A673 (cell line): ENCODE data around the gene MYPN.

ENCODE experiments used
- EZH2 ChIP-seq: fragments of 200-600 bp; sonication (generic); IDR thresholded peaks from 2 replicates; pipeline ENCODE4 v1.6.1; 2017; ENCODE audit warnings: borderline replicate concordance, low read depth, mild to moderate bottlenecking, mixed read lengths, antibody characterized with exemption, low read length; ENCODE audit not compliant: poor library complexity, severe bottlenecking
- TF ChIP-seq, protein P1 (sequence below): fragments of 300-800, 200-600 bp; sonication (generic); conservative IDR thresholded peaks from 2 replicates; pipeline ENCODE4 v1.5.1; 2017; ENCODE audit warnings: low read depth, mild to moderate bottlenecking, antibody characterized with exemption, low read length, moderate library complexity, mixed read lengths

DNA sequence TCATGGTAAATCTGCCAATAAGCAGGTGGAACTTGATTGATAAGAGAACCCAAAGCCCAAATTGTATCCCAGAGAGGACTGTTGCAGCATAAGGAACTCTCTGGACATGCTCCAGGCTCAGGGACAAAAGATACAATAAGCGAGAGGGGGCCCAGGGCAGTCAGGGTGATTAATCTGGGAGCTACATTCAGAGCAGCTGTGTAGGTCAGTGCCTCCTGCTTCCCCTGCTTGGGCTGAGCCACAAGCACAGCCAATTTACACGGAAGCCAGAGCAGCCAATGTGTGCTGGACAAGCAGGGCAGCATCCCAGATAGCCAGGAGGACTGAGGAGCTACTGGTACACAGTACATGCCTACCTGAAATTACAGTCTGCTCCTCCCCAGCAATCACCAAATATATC is 24.2 kb downstream of the MYPN start:
- TF ChIP-seq, protein P1, sequence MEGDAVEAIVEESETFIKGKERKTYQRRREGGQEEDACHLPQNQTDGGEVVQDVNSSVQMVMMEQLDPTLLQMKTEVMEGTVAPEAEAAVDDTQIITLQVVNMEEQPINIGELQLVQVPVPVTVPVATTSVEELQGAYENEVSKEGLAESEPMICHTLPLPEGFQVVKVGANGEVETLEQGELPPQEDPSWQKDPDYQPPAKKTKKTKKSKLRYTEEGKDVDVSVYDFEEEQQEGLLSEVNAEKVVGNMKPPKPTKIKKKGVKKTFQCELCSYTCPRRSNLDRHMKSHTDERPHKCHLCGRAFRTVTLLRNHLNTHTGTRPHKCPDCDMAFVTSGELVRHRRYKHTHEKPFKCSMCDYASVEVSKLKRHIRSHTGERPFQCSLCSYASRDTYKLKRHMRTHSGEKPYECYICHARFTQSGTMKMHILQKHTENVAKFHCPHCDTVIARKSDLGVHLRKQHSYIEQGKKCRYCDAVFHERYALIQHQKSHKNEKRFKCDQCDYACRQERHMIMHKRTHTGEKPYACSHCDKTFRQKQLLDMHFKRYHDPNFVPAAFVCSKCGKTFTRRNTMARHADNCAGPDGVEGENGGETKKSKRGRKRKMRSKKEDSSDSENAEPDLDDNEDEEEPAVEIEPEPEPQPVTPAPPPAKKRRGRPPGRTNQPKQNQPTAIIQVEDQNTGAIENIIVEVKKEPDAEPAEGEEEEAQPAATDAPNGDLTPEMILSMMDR, result no peak
- no peak for TF ChIP-seq EZH2
